GM12878 (cell line): Measurements from ENCODE around the gene ANO2.

Experiments used
- EED ChIP-seq: sonication (generic); IDR thresholded peaks from 2 replicates; pipeline ENCODE4 v1.6.1; 2016; ENCODE audit warnings: antibody characterized with exemption, low read depth
- EP300 ChIP-seq, 2 experiments: fragments of 150-350 bp in 1 of 2; IDR thresholded peaks; 2 replicates each; pipeline ENCODE4 v1.6.1; 2011 to 2012; ENCODE audit warnings: low read depth in 2 of 2, low read length in 2 of 2, borderline replicate concordance in 1 of 2, improper control_type of control experiment in 1 of 2, inconsistent platforms in 1 of 2; ENCODE audit not compliant: control insufficient read depth in 1 of 2
- ESRRA ChIP-seq: IDR thresholded peaks from 2 replicates; pipeline ENCODE4 v1.6.1; 2012; ENCODE audit warnings: mild to moderate bottlenecking, low read length, improper control_type of control experiment
- GABPA ChIP-seq: IDR thresholded peaks from 2 replicates; pipeline ENCODE4 v1.6.1; 2014; ENCODE audit warnings: antibody characterized with exemption, low read depth, mild to moderate bottlenecking, inconsistent platforms
- LARP7 ChIP-seq: fragments of 450-650 bp; IDR thresholded peaks from 2 replicates; pipeline ENCODE4 v1.6.1; 2017; ENCODE audit warnings: mild to moderate bottlenecking
- MTA3 ChIP-seq: IDR thresholded peaks from 2 replicates; pipeline ENCODE4 v1.6.1; 2012; ENCODE audit warnings: low read length, inconsistent platforms, borderline replicate concordance
- POLR2A ChIP-seq: IDR thresholded peaks from 2 replicates; pipeline ENCODE4 v1.6.1; 2011; ENCODE audit warnings: low read depth, mild to moderate bottlenecking, low read length
- RELA ChIP-seq: fragments of 450-650 bp; IDR thresholded peaks from 2 replicates; pipeline ENCODE4 v1.8.0; 2014; ENCODE audit warnings: borderline replicate concordance; ENCODE audit not compliant: partially characterized antibody
- SMC3 ChIP-seq: IDR thresholded peaks from 2 replicates; pipeline ENCODE4 v1.6.1; 2011; ENCODE audit warnings: low read length, improper control_type of control experiment, borderline replicate concordance
- ZSCAN29 ChIP-seq: fragments of 450-650 bp; IDR thresholded peaks from 2 replicates; pipeline ENCODE4 v1.6.1; 2017; ENCODE audit warnings: mild to moderate bottlenecking, moderate library complexity
- TF ChIP-seq, protein P1 (sequence below): IDR thresholded peaks from 2 replicates; pipeline ENCODE4 v1.6.1; 2012; ENCODE audit warnings: low read depth, low read length, improper control_type of control experiment
- TF ChIP-seq, protein P2 (sequence below), 3 experiments: IDR thresholded peaks in 2 of 3; conservative IDR thresholded peaks in 1 of 3; 2 replicates each; pipeline ENCODE4 v1.5.1; 2011; ENCODE audit warnings: low read depth in 3 of 3, low read length in 3 of 3, mild to moderate bottlenecking in 3 of 3, control low read depth in 2 of 3, moderate library complexity in 2 of 3, inconsistent platforms in 1 of 3, mixed read lengths in 1 of 3; ENCODE audit not compliant: control insufficient read depth in 2 of 3, insufficient read depth in 1 of 3; ENCODE audit errors: extremely low read depth in 1 of 3

DNA sequence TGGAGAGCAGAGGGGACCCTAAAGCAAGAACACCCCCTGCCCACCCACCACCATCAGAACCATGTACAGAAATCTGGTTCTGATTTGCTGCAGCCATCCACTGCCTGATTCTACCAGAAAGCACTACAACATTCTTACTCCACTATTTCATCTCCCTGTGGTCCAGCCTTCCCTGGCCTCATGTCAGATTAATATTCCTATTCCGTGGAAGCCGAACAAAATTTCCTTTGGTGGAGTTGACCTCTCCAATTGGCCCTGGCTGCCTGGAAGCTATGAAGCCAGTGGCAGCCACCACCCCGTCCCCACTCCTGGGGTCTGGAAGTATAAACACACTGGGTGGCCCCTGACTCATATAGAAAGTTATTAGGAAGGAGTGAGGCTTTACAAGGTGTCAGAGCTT lies 60.2 kb downstream of the ANO2 start:
- TF ChIP-seq MTA3 (no peak), EED (no peak), EP300 (IDR thresholded peaks at IDR 0.05; ENCODE audit: borderline replicate concordance in 1 of 2, control insufficient read depth in 1 of 2, low read depth in 2 of 2, low read length in 2 of 2) (no peak), POLR2A (no peak), RELA (no peak), GABPA (no peak), SMC3 (no peak), ZSCAN29 (no peak), ESRRA (no peak), LARP7 (no peak)
- TF ChIP-seq, protein P1, sequence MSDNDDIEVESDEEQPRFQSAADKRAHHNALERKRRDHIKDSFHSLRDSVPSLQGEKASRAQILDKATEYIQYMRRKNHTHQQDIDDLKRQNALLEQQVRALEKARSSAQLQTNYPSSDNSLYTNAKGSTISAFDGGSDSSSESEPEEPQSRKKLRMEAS, result no peak
- TF ChIP-seq, protein P2, sequence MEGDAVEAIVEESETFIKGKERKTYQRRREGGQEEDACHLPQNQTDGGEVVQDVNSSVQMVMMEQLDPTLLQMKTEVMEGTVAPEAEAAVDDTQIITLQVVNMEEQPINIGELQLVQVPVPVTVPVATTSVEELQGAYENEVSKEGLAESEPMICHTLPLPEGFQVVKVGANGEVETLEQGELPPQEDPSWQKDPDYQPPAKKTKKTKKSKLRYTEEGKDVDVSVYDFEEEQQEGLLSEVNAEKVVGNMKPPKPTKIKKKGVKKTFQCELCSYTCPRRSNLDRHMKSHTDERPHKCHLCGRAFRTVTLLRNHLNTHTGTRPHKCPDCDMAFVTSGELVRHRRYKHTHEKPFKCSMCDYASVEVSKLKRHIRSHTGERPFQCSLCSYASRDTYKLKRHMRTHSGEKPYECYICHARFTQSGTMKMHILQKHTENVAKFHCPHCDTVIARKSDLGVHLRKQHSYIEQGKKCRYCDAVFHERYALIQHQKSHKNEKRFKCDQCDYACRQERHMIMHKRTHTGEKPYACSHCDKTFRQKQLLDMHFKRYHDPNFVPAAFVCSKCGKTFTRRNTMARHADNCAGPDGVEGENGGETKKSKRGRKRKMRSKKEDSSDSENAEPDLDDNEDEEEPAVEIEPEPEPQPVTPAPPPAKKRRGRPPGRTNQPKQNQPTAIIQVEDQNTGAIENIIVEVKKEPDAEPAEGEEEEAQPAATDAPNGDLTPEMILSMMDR (IDR thresholded peaks at IDR 0.05 in 2 of 3, conservative IDR thresholded peaks at IDR 0.05 in 1 of 3; ENCODE audit: control insufficient read depth in 2 of 3, extremely low read depth in 1 of 3, insufficient read depth in 1 of 3, low read depth in 3 of 3, low read length in 3 of 3), result no peak
